UCSD-AML1 (cell line): ENCODE measurements around the gene IDH3G.
"Not testable (repeated sequence)": the region's sequence is repeated elsewhere in the genome, so short reads cannot be mapped to it uniquely, and the experiment has no call there.

ENCODE experiments used
- DNase-seq: peaks from one replicate; lab custom pipeline; 2025; ENCODE audit not compliant: unreplicated experiment; lab: John Stamatoyannopoulos, UW

Gene IDH3G

GRCh38 chrX:153794018-153794896 lies at the start of gene IDH3G, which contains the start of gene SSR4:
Gene IDH3G, minus strand, starts transcription at chrX:153794375. Its CDS starts 49 bp downstream, at chrX:153794326.
Gene SSR4, plus strand, starts transcription at chrX:153794668. Its CDS starts 20 bp downstream, at chrX:153794688.
- peak; percentile 94 for DNase-seq

- DNase-seq = no peak
Observed at GRCh38 chrX:153836921-153837320, 42.7 kb upstream of the IDH3G start.

GRCh38 chrX:153832728-153833127 lies 38.6 kb upstream of the IDH3G start:
- no peak for DNase-seq

- DNase-seq = no peak
Observed at GRCh38 chrX:153831429-153832150, 37.4 kb upstream of the IDH3G start.

- no peak for DNase-seq
Observed at GRCh38 chrX:153830640-153831428, 36.7 kb upstream of the IDH3G start.

GRCh38 chrX:153829799-153830639 lies 35.8 kb upstream of the IDH3G start, which contains the start of gene PDZD4:
Gene PDZD4, minus strand, starts transcription at chrX:153830544. Its CDS starts 246 bp downstream, at chrX:153830298.
- DNase-seq = no peak

GRCh38 chrX:153829549-153829798 lies 35.3 kb upstream of the IDH3G start:
- no peak for DNase-seq

GRCh38 chrX:153828723-153829548 lies 34.8 kb upstream of the IDH3G start:
- DNase-seq = no peak

- DNase-seq = no peak
Observed at GRCh38 chrX:153828308-153828707, 34.1 kb upstream of the IDH3G start.

GRCh38 chrX:153827903-153828302 lies 33.7 kb upstream of the IDH3G start:
- no peak for DNase-seq

GRCh38 chrX:153827016-153827415 lies 32.8 kb upstream of the IDH3G start:
- DNase-seq = no peak

GRCh38 chrX:153825042-153825441 lies 30.9 kb upstream of the IDH3G start:
- no peak for DNase-seq

- DNase-seq = no peak
Observed at GRCh38 chrX:153824348-153824747, 30.2 kb upstream of the IDH3G start.

- DNase-seq = no peak
Observed at GRCh38 chrX:153821066-153821465, 26.9 kb upstream of the IDH3G start.

GRCh38 chrX:153820601-153821000 lies 26.4 kb upstream of the IDH3G start:
- DNase-seq = no peak

- DNase-seq = no peak
Observed at GRCh38 chrX:153819384-153820040, 25.3 kb upstream of the IDH3G start.

GRCh38 chrX:153818571-153819383 lies 24.6 kb upstream of the IDH3G start:
- DNase-seq = no peak

- DNase-seq = not testable (repeated sequence)
Observed at GRCh38 chrX:153818064-153818463, 23.9 kb upstream of the IDH3G start.
